22Rv1 (cell line): Measurements from ENCODE around the gene ATG7.

Experiments
- H3K27ac ChIP-seq: fragments of 450-650 bp; 2 replicates; pipeline ENCODE4 v1.5.1; 2017
- CTCF ChIP-seq: fragments of 450-650 bp; IDR thresholded peaks from 2 replicates; pipeline ENCODE4 v1.5.1; 2017; ENCODE audit warnings: mild to moderate bottlenecking
- ZFX ChIP-seq: fragments of 450-650 bp; IDR thresholded peaks from 2 replicates; pipeline ENCODE4 v1.6.1; 2017; ENCODE audit warnings: antibody characterized with exemption, borderline replicate concordance

Gene ATG7

GRCh38 chr3:11271986-11272904 is at the start of gene ATG7:
Gene ATG7, plus strand, starts transcription at chr3:11272397. Its CDS starts 26,299 bp downstream, at chr3:11298696.
- TF ChIP-seq ZFX (no peak), CTCF (0 out of 2 replicates have a peak, but pooled peaks have one; percentile 7)
- H3K27ac ChIP-seq: peak within 1 kb of the TSS; percentile 46

GRCh38 chr3:11224010-11224409 is 48.2 kb upstream of the ATG7 start:
- no peak overlapping the region for H3K27ac ChIP-seq
- no peak for TF ChIP-seq ZFX
- no peak for TF ChIP-seq CTCF

- TF ChIP-seq ZFX (no peak), CTCF (no peak)
- H3K27ac ChIP-seq: no peak overlapping the region
Observed at GRCh38 chr3:11224870-11225229, 47.3 kb upstream of the ATG7 start.

- no peak overlapping the region for H3K27ac ChIP-seq
- TF ChIP-seq CTCF: no peak
- no peak for TF ChIP-seq ZFX
Observed at GRCh38 chr3:11226042-11226370, 46.2 kb upstream of the ATG7 start.

- H3K27ac ChIP-seq: no peak overlapping the region
- TF ChIP-seq CTCF (no peak), ZFX (no peak)
Observed at GRCh38 chr3:11228041-11228440, 44.2 kb upstream of the ATG7 start.

GRCh38 chr3:11230125-11230524 is 42.1 kb upstream of the ATG7 start:
- no peak overlapping the region for H3K27ac ChIP-seq
- TF ChIP-seq CTCF (no peak), ZFX (no peak)

GRCh38 chr3:11230832-11231231 is 41.4 kb upstream of the ATG7 start:
- no peak overlapping the region for H3K27ac ChIP-seq
- TF ChIP-seq CTCF: no peak
- no peak for TF ChIP-seq ZFX
